Osteoblast (primary cell): ENCODE measurements around the gene ZEB2. TPM values are rescaled to one million over a fixed set of nuclear protein-coding genes. Genes with fewer than 3 reads are reported as not detected.

ENCODE experiments used
- DNase-seq: peaks from one replicate; pipeline ENCODE4 v3.0.0; 2011; ENCODE audit warnings: low spot score, mixed read lengths; ENCODE audit not compliant: insufficient read length; ENCODE audit errors: missing footprints
- H2AFZ ChIP-seq: 2 replicates; pipeline ENCODE4 v1.6.0; 2011; ENCODE audit warnings: mild to moderate bottlenecking, low read length
- H3K27ac ChIP-seq: 2 replicates; pipeline ENCODE4 v1.5.1; 2011; ENCODE audit warnings: mild to moderate bottlenecking, low read depth, low read length, moderate library complexity
- H3K27me3 ChIP-seq: 2 replicates; pipeline ENCODE4 v1.6.0; 2012; ENCODE audit warnings: mild to moderate bottlenecking, control low read depth, inconsistent platforms, low read length, moderate library complexity; ENCODE audit not compliant: insufficient read depth
- H3K36me3 ChIP-seq: 2 replicates; pipeline ENCODE4 v1.5.1; 2011; ENCODE audit warnings: mild to moderate bottlenecking, low read length, control low read depth, moderate library complexity; ENCODE audit not compliant: insufficient read depth
- H3K4me1 ChIP-seq: 2 replicates; pipeline ENCODE4 v1.5.1; 2011; ENCODE audit warnings: mild to moderate bottlenecking, low read length, control low read depth, moderate library complexity; ENCODE audit not compliant: insufficient read depth
- H3K4me2 ChIP-seq: 2 replicates; pipeline ENCODE4 v1.6.0; 2011; ENCODE audit warnings: mild to moderate bottlenecking, low read length; ENCODE audit not compliant: insufficient read depth
- H3K4me3 ChIP-seq: fragments of 200-600 bp; sonication (generic); 3 replicates; pipeline ENCODE4 v1.5.1; 2012; ENCODE audit warnings: mild to moderate bottlenecking, low read length, inconsistent platforms; ENCODE audit not compliant: insufficient read depth
- H3K79me2 ChIP-seq: 2 replicates; pipeline ENCODE4 v1.6.0; 2012; ENCODE audit warnings: mild to moderate bottlenecking, low read length, control low read depth, inconsistent platforms; ENCODE audit not compliant: insufficient read depth
- H3K9me3 ChIP-seq: 2 replicates; pipeline ENCODE4 v1.5.1; 2011; ENCODE audit warnings: low read depth, low read length, control low read depth
- H4K20me1 ChIP-seq: 2 replicates; pipeline ENCODE4 v1.6.0; 2012; ENCODE audit warnings: mild to moderate bottlenecking, low read length, control low read depth; ENCODE audit not compliant: insufficient read depth
- CTCF ChIP-seq: IDR thresholded peaks from 2 replicates; pipeline ENCODE4 v1.5.1; 2011; ENCODE audit warnings: mild to moderate bottlenecking, low read depth, low read length, moderate library complexity; ENCODE audit errors: extremely low read depth
- total RNA-seq: library from RNA; depleted of rRNA; stranded (reverse); fragments of >200 nt; gene quantifications from 2 replicates; pipeline ENCODE4 v1.2.3, GENCODE V29; 2012

The ZEB2 gene
- total RNA-seq, 1 donor: 119 TPM

GRCh38 chr2:144477281-144477956 is 42.5 kb downstream of the ZEB2 start:
- no peak overlapping the region for H2AFZ ChIP-seq
- peaks cover 15% of the 10 kb centered on the region for H3K36me3 ChIP-seq
- peaks cover 73% of the 10 kb centered on the region for H3K4me1 ChIP-seq
- peak; percentile 23 for DNase-seq
- no peaks in the 10 kb centered on the region for H3K9me3 ChIP-seq
- H3K4me2 ChIP-seq: peak overlapping the region; percentile 74
- H4K20me1 ChIP-seq: peaks cover 3% of the 10 kb centered on the region
- TF ChIP-seq CTCF: no peak
- peak overlapping the region; percentile 25 for H3K4me3 ChIP-seq
- H3K27ac ChIP-seq: peak overlapping the region; percentile 76
- no peaks in the 10 kb centered on the region for H3K27me3 ChIP-seq
- peaks cover 93% of the 10 kb centered on the region for H3K79me2 ChIP-seq

GRCh38 chr2:144476682-144477081 is 43.2 kb downstream of the ZEB2 start:
- H3K4me2 ChIP-seq: peak overlapping the region; percentile 74
- H3K79me2 ChIP-seq: peaks cover 93% of the 10 kb centered on the region
- H3K36me3 ChIP-seq: peaks cover 15% of the 10 kb centered on the region

GRCh38 chr2:144475569-144476275 is 44.2 kb downstream of the ZEB2 start:
- Histone ChIP-seq H3K4me3 (no peak overlapping the region), H4K20me1 (peaks cover 7% of the 10 kb centered on the region), H3K4me1 (peaks cover 68% of the 10 kb centered on the region), H3K9me3 (no peaks in the 10 kb centered on the region), H3K27me3 (no peaks in the 10 kb centered on the region), H3K4me2 (no peak overlapping the region), H3K79me2 (peaks cover 93% of the 10 kb centered on the region), H3K27ac (peak overlapping the region; percentile 2), H2AFZ (no peak overlapping the region), H3K36me3 (peaks cover 15% of the 10 kb centered on the region)
- TF ChIP-seq CTCF: no peak
- no peak for DNase-seq

More at GRCh38 chr2:144476682-144477081, 43.2 kb downstream of the ZEB2 start:
- no peak for DNase-seq
- no peak for TF ChIP-seq CTCF
- Histone ChIP-seq H3K4me1 (peaks cover 66% of the 10 kb centered on the region), H2AFZ (no peak overlapping the region), H3K27me3 (no peaks in the 10 kb centered on the region), H3K27ac (peak overlapping the region; percentile 76), H3K9me3 (no peaks in the 10 kb centered on the region), H3K4me3 (no peak overlapping the region), H4K20me1 (peaks cover 3% of the 10 kb centered on the region)

- peaks cover 68% of the 10 kb centered on the region for H3K4me1 ChIP-seq
- TF ChIP-seq CTCF: no peak
Observed at GRCh38 chr2:144475044-144475443, 44.9 kb downstream of the ZEB2 start.

More at GRCh38 chr2:144475044-144475443, 44.9 kb downstream of the ZEB2 start:
- no peaks in the 10 kb centered on the region for H3K27me3 ChIP-seq
- DNase-seq: no peak
- peaks cover 15% of the 10 kb centered on the region for H3K36me3 ChIP-seq
- H3K4me2 ChIP-seq: no peak overlapping the region
- no peak overlapping the region for H3K27ac ChIP-seq
- H2AFZ ChIP-seq: no peak overlapping the region
- peaks cover 7% of the 10 kb centered on the region for H4K20me1 ChIP-seq
- H3K4me3 ChIP-seq: no peak overlapping the region
- H3K9me3 ChIP-seq: no peaks in the 10 kb centered on the region
- peaks cover 93% of the 10 kb centered on the region for H3K79me2 ChIP-seq
